Thoracic aorta (tissue), 2 donors: ENCODE results near the gene NDFIP2. TPM values are rescaled to one million over a fixed set of nuclear protein-coding genes. Genes with fewer than 3 reads are reported as not detected.

Experiments used
- ATAC-seq: fragments of 150-250 bp; one replicate; pipeline ENCODE4 v1.8.0; 2017; ENCODE audit warnings: low read depth; ENCODE audit not compliant: insufficient number of reproducible peaks, low FRiP score
- DNase-seq: peaks from one replicate; pipeline ENCODE4 v3.0.0-alpha.2; 2020; ENCODE audit warnings: low spot score
- H3K27ac ChIP-seq, 2 donors: fragments of 200-600 bp; sonication (generic); 1 replicate in 1 of 2; 2 replicates in 1 of 2; pipeline ENCODE4 v1.5.1; 2016; ENCODE audit warnings: mild to moderate bottlenecking in 2 of 2, moderate library complexity in 2 of 2
- H3K27me3 ChIP-seq: fragments of 200-600 bp; sonication (generic); replicated peaks from 2 replicates; pipeline ENCODE4 v1.6.0; 2016; ENCODE audit warnings: mild to moderate bottlenecking; ENCODE audit not compliant: insufficient read depth
- H3K36me3 ChIP-seq: fragments of 200-600 bp; sonication (generic); one replicate; pipeline ENCODE4 v1.5.1; 2016
- H3K4me1 ChIP-seq, 2 donors: fragments of 200-600 bp; sonication (generic); 1 replicate in 1 of 2; 2 replicates in 1 of 2; pipeline versions ENCODE4 v1.5.1 to v1.6.0; 2016; ENCODE audit warnings: low read depth in 2 of 2, mild to moderate bottlenecking in 1 of 2; ENCODE audit not compliant: control insufficient read depth in 1 of 2
- H3K4me3 ChIP-seq: fragments of 200-600 bp; sonication (generic); 2 replicates; pipeline ENCODE4 v1.5.1; 2016; ENCODE audit warnings: mild to moderate bottlenecking
- H3K9me3 ChIP-seq: fragments of 200-600 bp; sonication (generic); 2 replicates; pipeline ENCODE4 v1.5.1; 2016
- total RNA-seq, 2 donors: library from RNA; depleted of rRNA; stranded (reverse); fragments of >200 nt; gene quantifications; one replicate each; pipeline versions ENCODE4 v1.1.0 to v1.2.3, GENCODE V29; 2016
- TF ChIP-seq, protein P1 (sequence below): fragments of 200-600 bp; sonication (generic); IDR thresholded peaks from one replicate; pipeline ENCODE4 v1.5.1; 2019; ENCODE audit warnings: antibody characterized with exemption

NDFIP2 gene
- total RNA-seq, 2 donors from 2014 or later: 9.7 to 12.0 TPM

DNA sequence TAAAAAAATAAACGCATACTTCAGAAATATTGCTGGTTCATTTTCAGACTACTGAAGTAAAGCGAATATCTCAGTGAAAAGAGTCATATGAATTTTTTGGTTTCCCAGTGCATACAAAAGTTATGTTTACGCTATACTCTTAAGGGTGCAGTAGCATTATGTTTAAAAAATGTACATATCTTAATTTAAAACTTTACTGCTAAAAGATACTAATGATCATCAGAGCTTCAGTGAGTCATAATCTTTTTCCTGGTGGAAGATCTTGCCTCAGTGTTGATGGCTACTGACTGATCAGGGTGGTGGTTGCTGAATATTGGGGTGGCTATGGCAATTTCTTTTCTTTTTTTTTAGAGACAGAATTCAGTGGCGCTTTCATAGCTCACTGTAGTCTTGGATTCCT is 48.9 kb downstream of the NDFIP2 start:
- H3K9me3 ChIP-seq: no peaks in the 10 kb centered on the region
- no peak overlapping the region for H3K27ac ChIP-seq
- no peaks in the 10 kb centered on the region for H3K36me3 ChIP-seq
- ATAC-seq (no peak), DNase-seq (no peak)
- no peaks in the 10 kb centered on the region for H3K27me3 ChIP-seq
- TF ChIP-seq, protein P1, sequence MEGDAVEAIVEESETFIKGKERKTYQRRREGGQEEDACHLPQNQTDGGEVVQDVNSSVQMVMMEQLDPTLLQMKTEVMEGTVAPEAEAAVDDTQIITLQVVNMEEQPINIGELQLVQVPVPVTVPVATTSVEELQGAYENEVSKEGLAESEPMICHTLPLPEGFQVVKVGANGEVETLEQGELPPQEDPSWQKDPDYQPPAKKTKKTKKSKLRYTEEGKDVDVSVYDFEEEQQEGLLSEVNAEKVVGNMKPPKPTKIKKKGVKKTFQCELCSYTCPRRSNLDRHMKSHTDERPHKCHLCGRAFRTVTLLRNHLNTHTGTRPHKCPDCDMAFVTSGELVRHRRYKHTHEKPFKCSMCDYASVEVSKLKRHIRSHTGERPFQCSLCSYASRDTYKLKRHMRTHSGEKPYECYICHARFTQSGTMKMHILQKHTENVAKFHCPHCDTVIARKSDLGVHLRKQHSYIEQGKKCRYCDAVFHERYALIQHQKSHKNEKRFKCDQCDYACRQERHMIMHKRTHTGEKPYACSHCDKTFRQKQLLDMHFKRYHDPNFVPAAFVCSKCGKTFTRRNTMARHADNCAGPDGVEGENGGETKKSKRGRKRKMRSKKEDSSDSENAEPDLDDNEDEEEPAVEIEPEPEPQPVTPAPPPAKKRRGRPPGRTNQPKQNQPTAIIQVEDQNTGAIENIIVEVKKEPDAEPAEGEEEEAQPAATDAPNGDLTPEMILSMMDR: no peak
- H3K4me1 ChIP-seq: peaks cover 3 to 9% of the 10 kb centered on the region in 2 donors
- H3K4me3 ChIP-seq: no peak overlapping the region

DNA sequence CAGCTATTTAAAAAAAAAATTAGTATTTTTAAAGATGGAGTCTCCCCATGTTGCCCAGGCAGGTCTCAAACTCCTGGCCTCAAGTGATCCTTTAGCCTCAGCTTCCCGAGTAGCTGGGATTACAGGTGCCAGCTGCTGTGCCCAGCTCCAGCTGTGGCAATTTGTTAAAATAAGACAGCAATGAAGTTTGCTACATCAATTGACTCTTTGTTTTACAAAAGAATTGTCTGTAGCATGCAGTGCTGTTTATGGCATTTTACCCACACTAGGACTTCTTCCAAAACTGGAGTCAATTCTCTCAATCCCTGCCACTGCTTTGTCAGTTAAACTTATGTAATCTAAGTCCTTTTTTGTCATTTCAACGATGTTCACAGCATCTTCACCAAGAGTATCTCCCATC is 49.3 kb downstream of the NDFIP2 start:
- Histone ChIP-seq H3K27me3 (no peaks in the 10 kb centered on the region), H3K4me3 (no peak overlapping the region), H3K27ac (no peak overlapping the region), H3K36me3 (no peaks in the 10 kb centered on the region), H3K4me1 (peaks cover 3 to 9% of the 10 kb centered on the region in 2 donors), H3K9me3 (no peaks in the 10 kb centered on the region)
- no peak for DNase-seq
- TF ChIP-seq, protein P1: no peak
- no peak for ATAC-seq

DNA sequence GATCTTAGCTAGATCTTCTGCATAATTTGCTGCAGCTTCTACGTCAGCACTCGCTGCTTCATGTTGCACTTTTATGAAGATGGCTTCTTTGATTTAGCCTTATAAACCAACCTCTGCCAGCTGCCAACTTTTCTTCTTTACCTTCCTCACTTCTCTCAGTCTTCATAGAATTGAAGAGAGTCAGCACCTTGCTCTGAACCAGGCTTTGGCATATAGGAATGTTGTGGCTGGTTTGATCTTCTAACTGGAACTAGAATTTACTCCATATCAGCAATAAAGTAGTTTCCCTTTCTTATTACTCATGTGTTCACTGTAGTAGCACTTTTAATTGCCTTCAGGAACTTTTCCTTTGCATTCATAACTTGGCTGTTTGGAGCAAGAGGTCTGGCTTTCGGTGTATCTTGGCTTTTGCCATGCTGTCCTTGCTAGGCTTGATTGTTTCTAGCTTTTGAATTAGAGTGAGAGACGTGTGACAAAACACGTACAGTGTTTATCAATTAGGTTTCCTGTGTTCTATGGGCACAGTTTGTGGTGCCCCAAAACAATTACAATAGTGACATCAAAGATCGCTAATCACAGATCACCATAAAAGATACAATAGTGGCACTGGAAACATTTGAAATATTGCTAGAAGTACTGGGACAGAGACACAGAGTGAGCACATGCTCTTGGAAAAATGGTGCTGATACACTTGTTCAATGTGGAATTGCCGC is 50.7 kb downstream of the NDFIP2 start:
- H3K27ac ChIP-seq: no peak overlapping the region
- no peaks in the 10 kb centered on the region for H3K27me3 ChIP-seq
- peaks cover 3 to 9% of the 10 kb centered on the region in 2 donors for H3K4me1 ChIP-seq
- no peak overlapping the region for H3K4me3 ChIP-seq
- DNase-seq (no peak), ATAC-seq (no peak)
- H3K9me3 ChIP-seq: no peaks in the 10 kb centered on the region
- no peaks in the 10 kb centered on the region for H3K36me3 ChIP-seq
- TF ChIP-seq, protein P1: no peak

DNA sequence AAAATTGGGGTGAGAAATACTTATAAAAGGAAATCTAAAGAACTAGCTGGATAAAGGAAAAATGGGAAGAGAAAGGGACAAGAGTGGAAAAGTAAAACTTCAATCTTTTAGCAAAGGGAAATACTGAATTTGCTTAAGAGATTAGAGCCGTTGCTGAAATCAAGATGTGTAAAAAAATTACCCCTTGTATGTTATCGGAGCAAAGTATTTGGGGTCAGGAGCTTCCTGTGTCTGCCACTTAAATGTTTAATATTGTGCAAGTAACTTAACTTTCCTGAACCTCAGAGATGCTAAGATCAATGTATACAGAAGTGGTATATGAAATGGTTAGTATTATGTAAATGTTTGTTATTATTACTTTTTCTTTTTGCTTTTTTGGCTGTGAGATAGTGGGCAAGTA is 51.6 kb downstream of the NDFIP2 start:
- TF ChIP-seq, protein P1: no peak
- peaks cover 3 to 9% of the 10 kb centered on the region in 2 donors for H3K4me1 ChIP-seq
- no peak overlapping the region for H3K4me3 ChIP-seq
- no peaks in the 10 kb centered on the region for H3K9me3 ChIP-seq
- ATAC-seq: no peak
- no peaks in the 10 kb centered on the region for H3K27me3 ChIP-seq
- H3K36me3 ChIP-seq: no peaks in the 10 kb centered on the region
- DNase-seq: no peak
- H3K27ac ChIP-seq: no peak overlapping the region

DNA sequence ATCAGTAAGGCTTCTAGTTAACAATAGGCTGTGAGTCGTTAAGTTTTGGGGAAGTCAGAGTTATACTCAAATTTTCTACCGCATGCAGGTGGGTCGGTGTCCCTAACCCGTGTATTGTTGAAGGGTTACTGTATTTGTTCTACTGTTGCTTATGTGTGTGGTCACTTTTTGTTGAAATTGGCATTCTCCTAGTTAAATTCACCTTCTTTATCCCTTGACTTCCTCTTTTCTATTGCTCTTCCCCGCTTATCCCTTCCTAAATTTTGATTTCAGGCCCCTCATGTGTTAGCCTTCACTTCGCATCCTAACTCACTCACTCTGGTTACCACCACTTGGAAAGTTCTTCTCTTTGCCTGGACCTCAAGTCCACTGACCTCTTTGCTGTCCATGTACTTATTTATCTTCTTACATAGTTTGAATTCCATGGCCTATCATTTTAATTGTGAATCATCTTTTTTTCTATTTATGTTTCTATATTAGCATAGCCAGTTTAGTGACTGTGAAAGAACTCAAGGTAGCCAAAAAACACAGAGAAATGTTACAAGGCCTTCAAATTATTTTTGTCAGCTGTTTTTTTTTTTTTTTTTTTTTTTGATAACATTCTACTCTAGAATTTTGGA is 52.9 kb downstream of the NDFIP2 start:
- no peak overlapping the region for H3K4me3 ChIP-seq
- no peaks in the 10 kb centered on the region for H3K36me3 ChIP-seq
- no peaks in the 10 kb centered on the region for H3K9me3 ChIP-seq
- TF ChIP-seq, protein P1: no peak
- H3K4me1 ChIP-seq: peaks cover 3 to 9% of the 10 kb centered on the region in 2 donors
- ATAC-seq (no peak), DNase-seq (no peak)
- H3K27me3 ChIP-seq: no peaks in the 10 kb centered on the region
- no peak overlapping the region for H3K27ac ChIP-seq
